ENCODE data around the gene FBXO39.
"Not testable (repeated sequence)": the region's sequence is repeated elsewhere in the genome, so short reads cannot be mapped to it uniquely, and the experiment has no call there.

FBXO39 gene

GRCh38 chr17:6793748-6794493 is 17.9 kb downstream of the FBXO39 start:
- DNase-seq, result no peak

- DNase-seq, result no peak
These were observed 20.2 kb downstream of the FBXO39 start for GRCh38 chr17:6796017-6796886.

- no peak for DNase-seq
These were observed 21.0 kb downstream of the FBXO39 start for GRCh38 chr17:6796887-6797490.

GRCh38 chr17:6797718-6798351 is 21.8 kb downstream of the FBXO39 start:
- no peak for DNase-seq

- no peak for DNase-seq
These were observed 23.7 kb downstream of the FBXO39 start for GRCh38 chr17:6799738-6800137.

- no peak for DNase-seq
These were observed 24.5 kb downstream of the FBXO39 start for GRCh38 chr17:6800422-6801027.

GRCh38 chr17:6811510-6811909 is 35.5 kb downstream of the FBXO39 start:
- DNase-seq, result no peak

GRCh38 chr17:6812295-6812694 is 36.3 kb downstream of the FBXO39 start:
- DNase-seq, result no peak

GRCh38 chr17:6815775-6816174 is 39.8 kb downstream of the FBXO39 start:
- no peak for DNase-seq

- not testable (repeated sequence) for DNase-seq
These were observed 40.4 kb downstream of the FBXO39 start for GRCh38 chr17:6816368-6816767.

- no peak for DNase-seq
These were observed 42.9 kb downstream of the FBXO39 start for GRCh38 chr17:6818938-6819337.

- no peak for DNase-seq
These were observed 47.0 kb downstream of the FBXO39 start for GRCh38 chr17:6823011-6823442.

GRCh38 chr17:6830383-6830986 is 54.5 kb downstream of the FBXO39 start:
- no peak for DNase-seq

GRCh38 chr17:6831661-6832263 is 55.7 kb downstream of the FBXO39 start, which contains the start of gene TEKT1:
TSS of gene TEKT1 (minus strand) at chr17:6831729. CDS start at chr17:6830376, 1,353 bp downstream.
- DNase-seq, result peak; percentile 62
